Adrenal gland (tissue), 5 donors: Measurements from ENCODE around the gene DPP7.

Experiments
- CTCF ChIP-seq, 6 experiments: fragments of 450-650 bp in 4 of 6; fragments of 200-600 bp in 2 of 6; sonication (generic) in 1 of 6; IDR thresholded peaks; 1 replicate in 5 of 6; 2 replicates in 1 of 6; pipeline versions ENCODE4 v1.5.1 to v1.8.0; 2016 to 2021; ENCODE audit warnings: antibody characterized with exemption in 6 of 6, mild to moderate bottlenecking in 2 of 6, moderate library complexity in 1 of 6
- POLR2A ChIP-seq, 2 donors: fragments of 450-650 bp; IDR thresholded peaks; one replicate each; pipeline ENCODE4 v1.6.1; 2017; ENCODE audit warnings: antibody characterized with exemption in 2 of 2, mild to moderate bottlenecking in 2 of 2, moderate library complexity in 1 of 2
- donor health status: DM: no; HTN: no; CAD: no.

DNA sequence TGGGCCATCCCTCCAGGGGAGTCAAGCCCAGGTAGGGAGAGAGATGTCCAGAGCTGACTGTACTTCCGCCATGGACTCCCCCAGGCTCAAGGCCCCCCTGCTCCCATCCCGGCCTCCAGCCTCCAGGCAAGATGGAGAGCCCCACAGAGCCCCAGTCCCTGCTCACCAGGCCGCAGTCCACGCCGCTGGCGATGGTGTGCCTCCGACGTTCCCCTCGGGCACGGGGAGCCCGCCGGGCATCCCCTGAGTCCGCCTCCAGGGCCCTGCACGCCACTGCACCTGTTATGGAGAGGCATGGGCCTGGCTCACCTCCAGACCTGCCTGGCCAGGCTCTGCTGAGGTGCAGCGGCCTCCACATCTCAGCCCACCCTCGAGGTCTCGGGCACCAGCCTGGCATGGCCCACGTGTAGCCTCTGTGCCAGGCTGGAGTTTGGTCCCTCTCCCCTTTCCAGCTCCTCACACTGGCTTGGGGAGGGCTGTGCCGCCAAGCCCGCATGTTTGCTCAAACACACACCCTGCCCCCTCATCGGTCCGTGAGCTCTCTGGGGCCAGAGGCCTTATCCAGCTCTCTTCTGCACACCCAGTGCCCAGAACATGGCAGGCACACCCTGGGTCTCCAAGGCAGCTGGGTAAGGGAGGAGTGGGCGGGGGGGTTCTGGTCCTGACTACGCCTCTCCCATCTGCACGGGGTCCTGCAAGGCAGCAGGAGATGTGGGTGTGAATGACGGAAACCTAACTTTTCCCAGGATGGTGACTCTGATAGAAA, 48.3 kb downstream of the DPP7 start:
- TF ChIP-seq CTCF (IDR thresholded peaks at IDR 0.05) (no peak), POLR2A (IDR thresholded peaks at IDR 0.05) (no peak)
